Kidney epithelial cell (primary cell): ENCODE measurements around the gene FIBCD1. TPM values are rescaled to one million over a fixed set of nuclear protein-coding genes. Genes with fewer than 3 reads are reported as not detected.

Experiments
- DNase-seq: peaks from one replicate; pipeline ENCODE4 v3.0.0-alpha.2; 2010; ENCODE audit warnings: low read depth
- H3K27me3 ChIP-seq: 2 replicates; pipeline ENCODE4 v1.6.0; 2011; ENCODE audit warnings: low read length; ENCODE audit not compliant: control insufficient read depth, insufficient read depth
- H3K36me3 ChIP-seq: 2 replicates; pipeline ENCODE4 v1.5.1; 2011; ENCODE audit warnings: low read length; ENCODE audit not compliant: control insufficient read depth, insufficient read depth
- H3K4me3 ChIP-seq: 2 replicates; pipeline ENCODE4 v1.5.1; 2011; ENCODE audit warnings: low read depth, mild to moderate bottlenecking, control low read depth, low read length
- CTCF ChIP-seq: IDR thresholded peaks from 2 replicates; pipeline ENCODE4 v1.5.1; 2011; ENCODE audit warnings: mild to moderate bottlenecking, moderate library complexity, low read length, control low read depth, inconsistent platforms; ENCODE audit not compliant: insufficient read depth, poor library complexity, severe bottlenecking
- total RNA-seq: library from RNA; depleted of rRNA; stranded (reverse); fragments of >200 nt; gene quantifications from 2 replicates; pipeline ENCODE4 v1.2.3, GENCODE V29; 2015

Gene FIBCD1
- total RNA-seq, 1 donor from 2014 or later: 2.6 TPM

DNA sequence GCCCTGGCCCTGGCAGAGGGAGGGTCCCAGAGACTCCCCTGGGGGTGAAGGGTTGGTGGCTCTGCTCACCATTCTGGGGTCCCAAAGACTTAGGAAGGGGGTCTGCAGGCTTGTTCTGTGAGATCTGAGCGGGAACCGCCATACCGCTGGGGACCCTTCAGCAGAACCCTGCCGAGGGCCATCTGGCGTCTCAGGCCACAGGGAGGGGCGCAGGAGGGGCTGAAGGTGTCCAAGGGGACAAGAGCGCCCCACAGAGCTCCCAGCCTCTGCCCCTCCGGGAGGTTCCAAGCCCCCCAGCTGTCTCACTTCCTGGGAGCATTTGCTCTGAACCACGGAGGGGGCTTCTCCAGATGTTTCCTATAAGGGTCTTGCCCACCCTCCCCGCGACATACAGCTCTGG, 4.8 kb downstream of the FIBCD1 start:
- TF ChIP-seq CTCF: no peak
- no peaks in the 10 kb centered on the region for H3K36me3 ChIP-seq

GRCh38 chr9:130933114-130934046, 5.7 kb downstream of the FIBCD1 start:
- no peak for TF ChIP-seq CTCF
- DNase-seq: no peak
- no peak overlapping the region for H3K4me3 ChIP-seq

More for the DNA sequence above, 4.8 kb downstream of the FIBCD1 start:
- peaks cover 7% of the 10 kb centered on the region for H3K27me3 ChIP-seq
- DNase-seq: no peak
- H3K4me3 ChIP-seq: no peak overlapping the region

DNA sequence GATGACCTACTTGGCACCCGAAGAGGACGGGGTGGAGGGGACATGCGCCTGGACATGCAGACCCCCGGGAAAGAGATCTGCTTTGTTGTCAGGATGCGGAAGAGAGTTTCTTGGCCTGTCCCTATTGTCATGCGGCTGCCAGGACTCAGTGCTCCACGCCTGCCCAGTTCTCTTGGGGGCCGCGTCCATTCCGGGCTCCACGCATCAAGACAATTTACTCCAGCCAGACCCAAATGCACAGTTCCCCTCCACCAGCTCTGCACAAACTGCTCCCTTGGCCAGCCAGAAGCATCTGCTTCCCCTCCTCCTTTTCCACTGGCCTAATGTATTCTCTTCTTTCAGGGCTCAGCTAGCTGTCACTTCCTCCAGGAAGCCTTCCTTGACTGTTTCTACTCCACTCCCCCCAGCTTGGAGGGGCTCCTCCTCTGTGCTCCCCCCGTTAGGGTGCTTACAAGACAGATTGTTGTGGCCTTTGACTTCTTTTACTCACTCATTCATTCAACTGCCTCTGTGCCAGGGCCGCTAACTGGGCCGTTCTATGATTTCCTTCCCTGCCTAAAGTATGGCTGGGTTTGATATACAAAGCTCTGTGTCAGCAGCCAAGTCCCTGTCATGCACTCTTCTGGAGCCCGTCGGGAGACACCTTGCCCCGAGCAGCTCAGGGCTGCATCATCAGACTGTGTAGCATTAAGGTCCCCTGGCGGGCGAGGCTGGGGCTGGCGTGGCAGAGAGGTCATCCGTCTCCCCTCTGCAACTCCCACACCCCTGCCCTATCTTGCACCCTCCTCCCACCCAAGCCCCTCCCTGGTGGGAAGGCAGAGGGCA, 6.6 kb downstream of the FIBCD1 start:
- Histone ChIP-seq H3K27me3 (no peaks in the 10 kb centered on the region), H3K36me3 (no peaks in the 10 kb centered on the region), H3K4me3 (no peak overlapping the region)
- DNase-seq: no peak
- TF ChIP-seq CTCF: peak; percentile 28

More at GRCh38 chr9:130933114-130934046, 5.7 kb downstream of the FIBCD1 start:
- no peaks in the 10 kb centered on the region for H3K36me3 ChIP-seq
- H3K27me3 ChIP-seq: peaks cover 3% of the 10 kb centered on the region

DNA sequence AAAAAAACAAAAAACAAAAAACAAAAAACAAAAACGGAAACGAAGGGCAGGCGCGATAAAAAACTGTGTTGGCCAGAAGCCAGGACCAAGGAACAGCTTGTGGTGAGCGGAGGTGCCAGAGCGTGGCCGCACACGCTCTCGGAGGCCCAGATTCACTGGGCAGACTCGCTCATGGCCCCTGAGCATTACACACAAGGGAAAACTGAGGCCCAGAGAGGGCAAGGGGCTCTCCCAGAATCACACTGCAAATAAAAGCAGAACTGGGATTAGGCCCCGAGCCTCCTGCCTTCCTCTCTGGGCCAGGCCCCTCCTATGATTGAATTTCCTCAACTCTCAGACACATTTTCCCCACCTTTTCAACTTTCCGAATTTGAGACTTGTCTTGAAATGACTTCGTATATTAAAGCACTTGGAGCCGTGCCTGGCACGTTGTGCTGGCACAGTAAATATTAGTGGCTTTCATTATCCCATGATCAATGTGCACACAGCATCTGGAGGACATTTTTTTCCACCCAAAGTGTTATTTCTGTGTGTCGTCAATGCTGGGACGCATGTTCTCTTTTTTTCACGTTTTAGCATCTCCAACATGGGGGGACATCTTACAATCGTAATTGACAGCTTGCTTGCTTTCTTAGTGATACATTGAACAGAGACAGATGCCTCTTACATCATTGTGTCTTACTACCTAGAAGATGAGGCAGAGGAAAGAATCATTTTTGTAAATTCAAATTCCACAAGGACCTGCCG, 7.4 kb downstream of the FIBCD1 start:
- Histone ChIP-seq H3K4me3 (no peak overlapping the region), H3K27me3 (no peaks in the 10 kb centered on the region), H3K36me3 (no peaks in the 10 kb centered on the region)
- no peak for DNase-seq
- no peak for TF ChIP-seq CTCF

DNA sequence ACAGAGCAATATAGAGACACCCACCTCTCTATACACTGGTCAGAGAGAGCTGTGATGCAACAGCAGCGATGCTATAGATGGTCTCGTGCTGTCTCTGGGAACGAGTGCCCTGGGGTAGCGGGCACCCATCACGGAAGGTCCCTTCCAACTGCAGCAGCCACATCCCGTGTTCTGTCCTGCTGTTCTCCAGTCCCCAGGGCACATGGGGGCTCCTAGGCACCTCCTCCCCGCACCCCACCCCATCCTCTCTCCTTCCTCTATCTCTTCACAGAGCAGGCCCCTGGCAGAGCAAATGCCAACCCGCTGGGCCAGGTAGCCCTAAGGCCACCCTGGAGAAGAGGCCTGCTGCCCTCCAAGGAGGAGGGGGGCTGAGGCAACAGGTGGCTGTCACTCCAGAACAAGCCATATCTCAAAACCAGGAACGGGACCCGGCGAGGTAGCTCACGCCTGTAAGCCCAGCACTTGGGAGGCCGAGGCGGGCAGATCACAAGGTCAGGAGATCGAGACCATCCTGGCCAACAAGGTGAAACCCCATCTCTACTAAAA, 8.2 kb downstream of the FIBCD1 start:
- H3K27me3 ChIP-seq: no peaks in the 10 kb centered on the region
- H3K4me3 ChIP-seq: no peak overlapping the region
- no peaks in the 10 kb centered on the region for H3K36me3 ChIP-seq
- no peak for TF ChIP-seq CTCF
- no peak for DNase-seq
